Measurements from ENCODE around the gene TINCR. TPM values are rescaled to one million over a fixed set of nuclear protein-coding genes. Genes with fewer than 3 reads are reported as not detected.

TINCR gene
- total RNA-seq, 1 donor: not detected

DNA sequence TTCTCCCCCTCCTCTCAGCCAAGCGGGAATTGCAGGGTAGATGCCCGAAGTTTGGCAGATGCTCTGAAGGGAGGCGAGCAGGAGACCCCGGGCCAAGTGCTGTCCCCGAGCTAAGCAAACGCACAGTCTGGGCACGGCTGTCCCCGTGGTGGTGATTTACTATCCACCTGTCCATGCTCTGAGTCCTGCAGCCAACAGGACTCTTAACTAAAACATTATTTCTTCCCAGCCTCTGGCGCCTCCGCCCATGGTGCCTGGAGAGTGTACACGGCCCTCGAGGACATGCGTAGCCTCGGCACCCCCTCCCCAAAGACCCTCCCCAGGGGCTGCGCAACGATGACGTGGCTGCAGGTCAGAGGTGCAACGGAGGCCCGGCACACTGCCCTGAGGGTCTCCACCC, 7.6 kb downstream of the TINCR start:
- TF ChIP-seq, protein P1, sequence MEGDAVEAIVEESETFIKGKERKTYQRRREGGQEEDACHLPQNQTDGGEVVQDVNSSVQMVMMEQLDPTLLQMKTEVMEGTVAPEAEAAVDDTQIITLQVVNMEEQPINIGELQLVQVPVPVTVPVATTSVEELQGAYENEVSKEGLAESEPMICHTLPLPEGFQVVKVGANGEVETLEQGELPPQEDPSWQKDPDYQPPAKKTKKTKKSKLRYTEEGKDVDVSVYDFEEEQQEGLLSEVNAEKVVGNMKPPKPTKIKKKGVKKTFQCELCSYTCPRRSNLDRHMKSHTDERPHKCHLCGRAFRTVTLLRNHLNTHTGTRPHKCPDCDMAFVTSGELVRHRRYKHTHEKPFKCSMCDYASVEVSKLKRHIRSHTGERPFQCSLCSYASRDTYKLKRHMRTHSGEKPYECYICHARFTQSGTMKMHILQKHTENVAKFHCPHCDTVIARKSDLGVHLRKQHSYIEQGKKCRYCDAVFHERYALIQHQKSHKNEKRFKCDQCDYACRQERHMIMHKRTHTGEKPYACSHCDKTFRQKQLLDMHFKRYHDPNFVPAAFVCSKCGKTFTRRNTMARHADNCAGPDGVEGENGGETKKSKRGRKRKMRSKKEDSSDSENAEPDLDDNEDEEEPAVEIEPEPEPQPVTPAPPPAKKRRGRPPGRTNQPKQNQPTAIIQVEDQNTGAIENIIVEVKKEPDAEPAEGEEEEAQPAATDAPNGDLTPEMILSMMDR (IDR thresholded peaks at IDR 0.05; ENCODE audit: insufficient read depth, low read depth, low read length): no peak
- DNase-seq (ENCODE audit: low read depth): no peak
- H3K4me3 ChIP-seq (ENCODE audit: low read depth, low read length): no peak overlapping the region

DNA sequence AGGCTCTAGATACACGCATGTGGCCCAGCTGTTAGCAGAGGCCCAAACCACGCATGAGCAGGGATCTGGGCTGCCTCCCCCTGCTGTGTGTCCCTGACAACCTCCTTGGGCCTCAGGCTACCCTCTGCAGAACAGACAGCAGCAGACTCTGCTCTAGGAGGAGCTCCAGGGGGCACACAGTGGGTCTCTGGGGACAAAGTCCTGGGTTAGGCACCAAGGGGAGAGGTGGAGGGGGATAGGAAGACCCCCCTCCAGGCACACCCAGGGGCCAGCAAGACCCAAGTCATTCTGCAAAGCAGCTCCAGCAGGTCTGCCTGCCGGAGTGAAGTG, 8.0 kb downstream of the TINCR start:
- TF ChIP-seq, protein P1 (IDR thresholded peaks at IDR 0.05; ENCODE audit: insufficient read depth, low read depth, low read length): no peak
- DNase-seq (ENCODE audit: low read depth): no peak
- H3K4me3 ChIP-seq (ENCODE audit: low read depth, low read length): no peak overlapping the region

DNA sequence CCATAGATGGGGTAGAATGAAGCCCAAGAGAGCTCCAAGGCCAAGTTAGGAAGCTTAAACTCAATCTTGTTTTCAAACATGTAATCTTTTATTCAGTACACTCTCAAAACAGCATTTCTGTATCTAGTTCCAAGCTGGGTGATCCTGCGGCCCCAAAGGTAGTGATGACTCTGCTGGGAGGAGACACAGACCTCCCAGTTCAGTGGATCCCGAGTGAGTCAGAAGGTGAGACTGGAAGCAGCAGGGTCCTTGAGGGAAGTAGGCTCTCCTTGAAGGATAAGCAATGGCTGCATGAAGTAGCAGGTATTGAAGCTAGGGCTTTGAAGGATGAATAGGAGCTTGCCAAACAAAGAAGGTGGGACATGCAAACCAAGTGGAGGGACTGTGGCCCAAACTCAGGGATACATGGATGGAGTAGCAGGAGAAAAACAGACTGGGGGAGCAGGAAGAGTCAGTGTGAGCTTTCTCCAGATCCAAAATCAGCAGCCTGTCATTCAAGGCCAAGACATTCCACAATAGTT, 9.6 kb downstream of the TINCR start:
- TF ChIP-seq, protein P1 (IDR thresholded peaks at IDR 0.05; ENCODE audit: insufficient read depth, low read depth, low read length): no peak
- no peak for DNase-seq (ENCODE audit: low read depth)
- no peak overlapping the region for H3K4me3 ChIP-seq (ENCODE audit: low read depth, low read length)

DNA sequence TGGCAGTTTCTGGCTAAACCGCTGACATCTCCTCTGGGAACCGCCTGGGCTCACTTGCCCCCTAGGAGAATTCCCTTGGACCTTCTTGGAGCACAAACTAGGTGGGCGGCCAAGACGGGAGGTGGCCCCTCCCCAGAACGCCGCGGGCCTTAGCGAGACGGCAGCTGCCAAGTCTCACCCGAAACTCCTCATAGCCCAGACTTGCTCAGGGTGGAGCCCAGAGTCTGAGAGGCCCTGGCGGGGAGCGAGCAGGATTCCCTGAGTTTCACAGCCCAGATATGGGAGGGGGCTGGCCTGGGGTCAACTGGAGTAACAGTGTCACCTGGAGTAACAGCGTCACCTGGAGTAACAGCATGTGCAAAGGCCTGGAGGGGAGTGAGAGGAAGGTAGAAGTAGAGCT, 10.1 kb downstream of the TINCR start:
- no peak overlapping the region for H3K4me3 ChIP-seq (ENCODE audit: low read depth, low read length)
- TF ChIP-seq, protein P1 (IDR thresholded peaks at IDR 0.05; ENCODE audit: insufficient read depth, low read depth, low read length): no peak
- DNase-seq (ENCODE audit: low read depth): no peak

DNA sequence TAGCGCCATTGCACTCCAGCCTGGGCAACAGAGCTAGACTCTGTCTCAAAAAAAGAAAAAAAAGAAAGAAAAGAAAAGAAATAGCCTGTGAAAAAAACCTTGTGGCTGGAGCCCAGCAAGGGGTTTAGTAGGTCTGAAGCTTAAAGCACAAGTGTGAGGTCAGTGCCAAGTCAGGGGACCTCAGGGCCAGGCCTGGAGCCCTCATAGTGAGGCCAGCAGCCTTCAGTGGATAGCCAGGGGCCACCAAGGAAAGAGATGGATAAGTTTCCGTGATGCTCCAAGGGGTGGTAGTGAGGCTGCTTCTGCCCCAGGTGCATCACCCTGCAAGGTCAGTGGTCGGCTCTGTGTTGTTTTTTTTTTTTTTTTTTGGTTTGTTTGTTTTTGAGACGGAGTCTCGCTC, 12.9 kb downstream of the TINCR start:
- DNase-seq (ENCODE audit: low read depth): no peak
- TF ChIP-seq, protein P1 (IDR thresholded peaks at IDR 0.05; ENCODE audit: insufficient read depth, low read depth, low read length): no peak
- H3K4me3 ChIP-seq (ENCODE audit: low read depth, low read length): no peak overlapping the region

DNA sequence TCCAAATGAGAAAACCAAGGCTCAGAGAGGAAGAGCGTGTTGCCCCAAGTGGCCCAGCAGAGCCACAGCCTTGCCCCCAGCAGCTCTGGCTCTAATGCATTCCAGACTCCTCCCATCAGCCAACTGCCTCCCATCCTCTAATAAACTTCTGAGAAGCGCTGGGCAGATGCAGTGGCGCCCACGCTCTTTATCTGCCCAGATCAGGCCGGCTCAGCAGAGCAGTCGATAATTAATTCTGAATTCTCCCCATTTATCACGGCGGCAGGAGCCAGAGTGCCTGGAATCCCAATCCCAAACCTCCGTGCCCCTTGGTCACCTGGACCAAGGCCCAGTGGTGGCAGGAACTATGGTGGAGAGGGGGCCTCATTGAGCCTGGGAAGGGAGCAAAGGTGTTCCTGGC, 13.9 kb downstream of the TINCR start:
- TF ChIP-seq, protein P1 (IDR thresholded peaks at IDR 0.05; ENCODE audit: insufficient read depth, low read depth, low read length): no peak
- no peak for DNase-seq (ENCODE audit: low read depth)
- H3K4me3 ChIP-seq (ENCODE audit: low read depth, low read length): no peak overlapping the region

DNA sequence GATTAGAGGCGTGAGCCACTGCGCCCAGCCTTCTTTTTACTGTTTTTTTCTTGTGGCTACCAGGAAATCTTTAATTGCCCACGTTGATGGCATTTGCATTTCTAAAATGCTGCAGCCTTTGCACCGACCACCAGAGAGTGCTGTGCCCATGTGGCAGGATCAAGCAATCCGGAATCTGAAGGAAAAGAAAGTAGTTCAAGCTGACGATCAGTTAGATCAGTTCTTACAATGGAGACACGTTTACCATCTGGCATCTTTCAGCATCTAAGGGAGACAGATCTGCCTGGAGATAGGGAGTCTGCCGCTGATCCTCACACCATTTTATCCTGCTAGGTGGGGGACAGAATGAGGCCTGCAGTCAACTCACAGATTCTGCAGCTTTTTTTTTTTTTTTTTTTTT, 19.9 kb downstream of the TINCR start:
- H3K4me3 ChIP-seq (ENCODE audit: low read depth, low read length): no peak overlapping the region
- DNase-seq (ENCODE audit: low read depth): peak; percentile 62
- TF ChIP-seq, protein P1 (IDR thresholded peaks at IDR 0.05; ENCODE audit: insufficient read depth, low read depth, low read length): peak; percentile 71
